HL-60 (cell line): Measurements from ENCODE around the gene MAPRE3.

Experiments used
- CTCF ChIP-seq: IDR thresholded peaks from one replicate; pipeline ENCODE4 v1.5.1; 2011; ENCODE audit warnings: low read length, control low read depth, inconsistent platforms; ENCODE audit not compliant: insufficient read depth
- POLR2AphosphoS5 ChIP-seq: IDR thresholded peaks from 2 replicates; pipeline ENCODE4 v1.6.1; 2012; ENCODE audit warnings: low read depth
- SPI1 ChIP-seq: IDR thresholded peaks from 2 replicates; pipeline ENCODE4 v1.6.1; 2012; ENCODE audit warnings: low read depth, mild to moderate bottlenecking, borderline replicate concordance

DNA sequence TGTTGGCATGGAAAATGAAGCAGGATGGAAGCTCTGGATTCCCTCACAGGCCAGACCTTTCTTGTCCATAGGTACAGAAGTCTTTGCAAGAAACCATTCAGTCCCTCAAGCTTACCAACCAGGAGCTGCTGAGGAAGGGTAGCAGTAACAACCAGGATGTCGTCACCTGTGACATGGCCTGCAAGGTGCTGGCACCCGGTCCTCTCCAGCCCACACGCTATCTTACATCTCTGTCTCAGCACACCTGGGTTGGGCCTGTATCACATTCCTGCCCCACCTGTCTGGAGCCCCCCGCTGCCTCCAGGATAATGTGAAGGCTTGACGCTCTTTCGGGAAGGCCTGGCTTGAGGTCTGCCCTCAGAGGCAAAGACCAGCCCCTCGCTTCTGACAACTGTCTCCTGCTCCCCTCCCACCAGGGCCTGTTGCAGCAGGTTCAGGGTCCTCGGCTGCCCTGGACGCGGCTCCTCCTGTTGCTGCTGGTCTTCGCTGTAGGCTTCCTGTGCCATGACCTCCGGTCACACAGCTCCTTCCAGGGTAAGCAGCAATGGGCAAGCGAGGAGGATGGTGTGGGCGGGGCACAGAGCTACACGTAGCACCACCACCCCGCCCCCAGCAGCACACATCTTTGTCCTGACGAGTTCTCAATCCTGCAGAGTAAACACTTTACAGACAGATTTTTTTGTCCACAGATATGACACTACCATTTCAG is 68.3 kb downstream of the MAPRE3 start:
- TF ChIP-seq SPI1 (no peak), CTCF (no peak), POLR2AphosphoS5 (no peak)
